GM23338 (cell line): Measurements from ENCODE around the gene ADAMTS4.

Experiments used
- CREB1 ChIP-seq: fragments of 250-450 bp; sonication (Bioruptor Pico); IDR thresholded peaks from 2 replicates; pipeline ENCODE4 v1.5.0; 2020; ENCODE audit warnings: low read depth, mild to moderate bottlenecking, moderate library complexity
- EZH2 ChIP-seq: fragments of 200-600 bp; sonication (generic); IDR thresholded peaks from one replicate; pipeline ENCODE4 v1.8.0; 2017; ENCODE audit warnings: antibody characterized with exemption, mild to moderate bottlenecking, low read depth; ENCODE audit not compliant: unreplicated experiment
- NANOG ChIP-seq: IDR thresholded peaks from 2 replicates; pipeline ENCODE4 v1.6.1; 2016; ENCODE audit warnings: antibody characterized with exemption, borderline replicate concordance
- POLR2AphosphoS5 ChIP-seq: IDR thresholded peaks from 2 replicates; pipeline ENCODE4 v1.6.1; 2016; ENCODE audit warnings: antibody characterized with exemption, low read depth
- STAT1 ChIP-seq: IDR thresholded peaks from one replicate; pipeline ENCODE4 v1.6.1; 2016; ENCODE audit warnings: antibody characterized with exemption; ENCODE audit not compliant: unreplicated experiment
- ZNF114 ChIP-seq: fragments of 250-450 bp; sonication (Bioruptor Pico); IDR thresholded peaks from 2 replicates; pipeline ENCODE4 v1.5.0; 2020; ENCODE audit warnings: mild to moderate bottlenecking, moderate library complexity
- TF ChIP-seq, protein P1 (sequence below), 2 experiments: fragments of 200-600 bp in 1 of 2; sonication (generic) in 1 of 2; conservative IDR thresholded peaks; 2 replicates each; pipeline versions ENCODE4 v1.5.1 to v1.6.1; 2016 to 2017; ENCODE audit warnings: antibody characterized with exemption in 2 of 2, low read depth in 2 of 2, mild to moderate bottlenecking in 2 of 2, moderate library complexity in 1 of 2
- TF ChIP-seq, protein P2 (sequence below): IDR thresholded peaks from one replicate; pipeline ENCODE4 v1.6.1; 2018; ENCODE audit warnings: antibody characterized with exemption; ENCODE audit not compliant: unreplicated experiment
- TF ChIP-seq, protein P3 (sequence below): IDR thresholded peaks from 2 replicates; pipeline ENCODE4 v1.6.1; 2016; ENCODE audit warnings: antibody characterized with exemption

DNA sequence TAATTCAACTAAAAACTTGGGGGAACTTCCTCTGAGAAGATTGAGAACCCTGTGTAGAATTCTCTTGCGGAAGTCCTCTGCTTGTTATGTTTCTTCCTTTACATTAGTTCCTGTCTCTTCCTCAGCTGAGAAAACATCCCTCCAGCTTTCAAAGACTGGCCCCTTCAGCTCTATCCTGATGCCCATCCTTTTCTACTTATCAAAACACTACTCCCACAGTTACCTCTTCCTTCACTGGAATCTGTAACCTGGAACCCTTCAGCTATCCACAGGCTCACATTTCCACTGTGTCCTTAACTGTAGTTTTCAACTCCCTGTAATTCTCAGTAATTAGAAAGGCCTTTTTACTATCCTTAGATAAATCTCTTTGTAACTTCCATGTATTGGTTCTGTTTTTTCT, 60.4 kb downstream of the ADAMTS4 start:
- TF ChIP-seq CREB1 (CRISPR knock-in tag) (no peak), POLR2AphosphoS5 (no peak), NANOG (no peak), ZNF114 (CRISPR knock-in tag) (no peak), EZH2 (no peak), STAT1 (no peak)
- TF ChIP-seq, protein P1, sequence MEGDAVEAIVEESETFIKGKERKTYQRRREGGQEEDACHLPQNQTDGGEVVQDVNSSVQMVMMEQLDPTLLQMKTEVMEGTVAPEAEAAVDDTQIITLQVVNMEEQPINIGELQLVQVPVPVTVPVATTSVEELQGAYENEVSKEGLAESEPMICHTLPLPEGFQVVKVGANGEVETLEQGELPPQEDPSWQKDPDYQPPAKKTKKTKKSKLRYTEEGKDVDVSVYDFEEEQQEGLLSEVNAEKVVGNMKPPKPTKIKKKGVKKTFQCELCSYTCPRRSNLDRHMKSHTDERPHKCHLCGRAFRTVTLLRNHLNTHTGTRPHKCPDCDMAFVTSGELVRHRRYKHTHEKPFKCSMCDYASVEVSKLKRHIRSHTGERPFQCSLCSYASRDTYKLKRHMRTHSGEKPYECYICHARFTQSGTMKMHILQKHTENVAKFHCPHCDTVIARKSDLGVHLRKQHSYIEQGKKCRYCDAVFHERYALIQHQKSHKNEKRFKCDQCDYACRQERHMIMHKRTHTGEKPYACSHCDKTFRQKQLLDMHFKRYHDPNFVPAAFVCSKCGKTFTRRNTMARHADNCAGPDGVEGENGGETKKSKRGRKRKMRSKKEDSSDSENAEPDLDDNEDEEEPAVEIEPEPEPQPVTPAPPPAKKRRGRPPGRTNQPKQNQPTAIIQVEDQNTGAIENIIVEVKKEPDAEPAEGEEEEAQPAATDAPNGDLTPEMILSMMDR (conservative IDR thresholded peaks at IDR 0.05; ENCODE audit: low read depth in 2 of 2) = no peak
- TF ChIP-seq, protein P2, sequence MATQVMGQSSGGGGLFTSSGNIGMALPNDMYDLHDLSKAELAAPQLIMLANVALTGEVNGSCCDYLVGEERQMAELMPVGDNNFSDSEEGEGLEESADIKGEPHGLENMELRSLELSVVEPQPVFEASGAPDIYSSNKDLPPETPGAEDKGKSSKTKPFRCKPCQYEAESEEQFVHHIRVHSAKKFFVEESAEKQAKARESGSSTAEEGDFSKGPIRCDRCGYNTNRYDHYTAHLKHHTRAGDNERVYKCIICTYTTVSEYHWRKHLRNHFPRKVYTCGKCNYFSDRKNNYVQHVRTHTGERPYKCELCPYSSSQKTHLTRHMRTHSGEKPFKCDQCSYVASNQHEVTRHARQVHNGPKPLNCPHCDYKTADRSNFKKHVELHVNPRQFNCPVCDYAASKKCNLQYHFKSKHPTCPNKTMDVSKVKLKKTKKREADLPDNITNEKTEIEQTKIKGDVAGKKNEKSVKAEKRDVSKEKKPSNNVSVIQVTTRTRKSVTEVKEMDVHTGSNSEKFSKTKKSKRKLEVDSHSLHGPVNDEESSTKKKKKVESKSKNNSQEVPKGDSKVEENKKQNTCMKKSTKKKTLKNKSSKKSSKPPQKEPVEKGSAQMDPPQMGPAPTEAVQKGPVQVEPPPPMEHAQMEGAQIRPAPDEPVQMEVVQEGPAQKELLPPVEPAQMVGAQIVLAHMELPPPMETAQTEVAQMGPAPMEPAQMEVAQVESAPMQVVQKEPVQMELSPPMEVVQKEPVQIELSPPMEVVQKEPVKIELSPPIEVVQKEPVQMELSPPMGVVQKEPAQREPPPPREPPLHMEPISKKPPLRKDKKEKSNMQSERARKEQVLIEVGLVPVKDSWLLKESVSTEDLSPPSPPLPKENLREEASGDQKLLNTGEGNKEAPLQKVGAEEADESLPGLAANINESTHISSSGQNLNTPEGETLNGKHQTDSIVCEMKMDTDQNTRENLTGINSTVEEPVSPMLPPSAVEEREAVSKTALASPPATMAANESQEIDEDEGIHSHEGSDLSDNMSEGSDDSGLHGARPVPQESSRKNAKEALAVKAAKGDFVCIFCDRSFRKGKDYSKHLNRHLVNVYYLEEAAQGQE = no peak
- TF ChIP-seq, protein P3, sequence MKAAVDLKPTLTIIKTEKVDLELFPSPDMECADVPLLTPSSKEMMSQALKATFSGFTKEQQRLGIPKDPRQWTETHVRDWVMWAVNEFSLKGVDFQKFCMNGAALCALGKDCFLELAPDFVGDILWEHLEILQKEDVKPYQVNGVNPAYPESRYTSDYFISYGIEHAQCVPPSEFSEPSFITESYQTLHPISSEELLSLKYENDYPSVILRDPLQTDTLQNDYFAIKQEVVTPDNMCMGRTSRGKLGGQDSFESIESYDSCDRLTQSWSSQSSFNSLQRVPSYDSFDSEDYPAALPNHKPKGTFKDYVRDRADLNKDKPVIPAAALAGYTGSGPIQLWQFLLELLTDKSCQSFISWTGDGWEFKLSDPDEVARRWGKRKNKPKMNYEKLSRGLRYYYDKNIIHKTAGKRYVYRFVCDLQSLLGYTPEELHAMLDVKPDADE = no peak
